ENCODE data around the gene CEACAM3. TPM values are rescaled to one million over a fixed set of nuclear protein-coding genes. Genes with fewer than 3 reads are reported as not detected.

CEACAM3 gene
- total and polyA plus RNA-seq, 7 donors: 2.3 TPM; not detected in 6

- no peak overlapping the region for H3K27ac ChIP-seq
- intact Hi-C loops (cut with DNase I): no loop called here
- no peaks in the 10 kb centered on the region for H3K9me3 ChIP-seq
- no peak for DNase-seq
- WGBS, 2 donors: 26 to 30% methylated on average over 22 of the region's 22 CpGs
- H3K4me1 ChIP-seq: no peaks in the 10 kb centered on the region
- H3K27me3 ChIP-seq: peaks cover 0 to 35% (median 4%) of the 10 kb centered on the region in 3 donors
- TF ChIP-seq POLR2AphosphoS5 (IDR thresholded peaks at IDR 0.05) (no peak), CTCF (IDR thresholded peaks at IDR 0.05) (peak in 2 of 4 experiments; percentile 6 to 32), POLR2A (IDR thresholded peaks at IDR 0.05) (no peak), EP300 (IDR thresholded peaks at IDR 0.05) (no peak)
- no peak overlapping the region for H3K4me3 ChIP-seq
- no peaks in the 10 kb centered on the region for H3K36me3 ChIP-seq
Observed at GRCh38 chr19:41792513-41793413, 3.6 kb upstream of the CEACAM3 start.

GRCh38 chr19:41793414-41793727 is 3.0 kb upstream of the CEACAM3 start:
- DNase-seq: no peak
- 1 to 3% methylated on average over 1 of the region's 1 CpG for WGBS, 2 donors
- Histone ChIP-seq H3K9me3 (no peaks in the 10 kb centered on the region), H3K4me3 (no peak overlapping the region), H3K27ac (no peak overlapping the region), H3K27me3 (peaks cover 0 to 35% (median 4%) of the 10 kb centered on the region in 3 donors), H3K36me3 (no peaks in the 10 kb centered on the region), H3K4me1 (no peaks in the 10 kb centered on the region)
- no peak for TF ChIP-seq CTCF (IDR thresholded peaks at IDR 0.05)
- no peak for TF ChIP-seq POLR2A (IDR thresholded peaks at IDR 0.05)
- TF ChIP-seq POLR2AphosphoS5 (IDR thresholded peaks at IDR 0.05): no peak
- TF ChIP-seq EP300 (IDR thresholded peaks at IDR 0.05): no peak
- intact Hi-C loops (cut with DNase I): no loop called here

GRCh38 chr19:41795031-41795461 is 1.3 kb upstream of the CEACAM3 start:
- intact Hi-C loops (cut with DNase I): no loop called here

GRCh38 chr19:41796901-41797300 is 514 bp downstream of the CEACAM3 start:
- intact Hi-C loops (cut with DNase I): no loop called here
- H3K27ac ChIP-seq: no peak overlapping the region

More at GRCh38 chr19:41795031-41795461, 1.3 kb upstream of the CEACAM3 start:
- Histone ChIP-seq H3K27me3 (peaks cover 0 to 30% (median 4%) of the 10 kb centered on the region in 3 donors), H3K9me3 (no peaks in the 10 kb centered on the region), H3K27ac (no peak overlapping the region), H3K4me1 (no peaks in the 10 kb centered on the region), H3K4me3 (no peak overlapping the region), H3K36me3 (no peaks in the 10 kb centered on the region)
- peak; percentile 9 to 75 (median 66) for TF ChIP-seq CTCF (IDR thresholded peaks at IDR 0.05)
- TF ChIP-seq EP300 (IDR thresholded peaks at IDR 0.05): no peak
- 38 to 43% methylated on average over 5 of the region's 5 CpGs for WGBS, 2 donors
- DNase-seq: no peak

More at GRCh38 chr19:41796901-41797300, 514 bp downstream of the CEACAM3 start:
- peaks cover 0 to 22% (median 4%) of the 10 kb centered on the region in 3 donors for H3K27me3 ChIP-seq
- H3K36me3 ChIP-seq: no peaks in the 10 kb centered on the region
- no peak overlapping the region for H3K4me3 ChIP-seq
- H3K9me3 ChIP-seq: no peaks in the 10 kb centered on the region
- H3K4me1 ChIP-seq: no peaks in the 10 kb centered on the region
- WGBS, 2 donors: 88 to 92% methylated on average over 1 of the region's 1 CpG
- no peak for DNase-seq
- TF ChIP-seq CTCF (IDR thresholded peaks at IDR 0.05) (no peak), POLR2A (IDR thresholded peaks at IDR 0.05) (no peak), POLR2AphosphoS5 (IDR thresholded peaks at IDR 0.05) (no peak), EP300 (IDR thresholded peaks at IDR 0.05) (no peak)
